Stimulated activated CD8-positive, alpha-beta memory T cell treated with anti-CD3 and anti-CD28 coated beads, Interleukin-2, amount 100 ng/mL, for 48 hours (primary cell): ENCODE results near the gene KRT15.

Experiments
- DNase-seq, 2 donors: peaks; one replicate each; pipeline ENCODE4 v3.0.0-alpha.2; 2020; ENCODE audit warnings: low read depth in 2 of 2

The KRT15 gene

DNA sequence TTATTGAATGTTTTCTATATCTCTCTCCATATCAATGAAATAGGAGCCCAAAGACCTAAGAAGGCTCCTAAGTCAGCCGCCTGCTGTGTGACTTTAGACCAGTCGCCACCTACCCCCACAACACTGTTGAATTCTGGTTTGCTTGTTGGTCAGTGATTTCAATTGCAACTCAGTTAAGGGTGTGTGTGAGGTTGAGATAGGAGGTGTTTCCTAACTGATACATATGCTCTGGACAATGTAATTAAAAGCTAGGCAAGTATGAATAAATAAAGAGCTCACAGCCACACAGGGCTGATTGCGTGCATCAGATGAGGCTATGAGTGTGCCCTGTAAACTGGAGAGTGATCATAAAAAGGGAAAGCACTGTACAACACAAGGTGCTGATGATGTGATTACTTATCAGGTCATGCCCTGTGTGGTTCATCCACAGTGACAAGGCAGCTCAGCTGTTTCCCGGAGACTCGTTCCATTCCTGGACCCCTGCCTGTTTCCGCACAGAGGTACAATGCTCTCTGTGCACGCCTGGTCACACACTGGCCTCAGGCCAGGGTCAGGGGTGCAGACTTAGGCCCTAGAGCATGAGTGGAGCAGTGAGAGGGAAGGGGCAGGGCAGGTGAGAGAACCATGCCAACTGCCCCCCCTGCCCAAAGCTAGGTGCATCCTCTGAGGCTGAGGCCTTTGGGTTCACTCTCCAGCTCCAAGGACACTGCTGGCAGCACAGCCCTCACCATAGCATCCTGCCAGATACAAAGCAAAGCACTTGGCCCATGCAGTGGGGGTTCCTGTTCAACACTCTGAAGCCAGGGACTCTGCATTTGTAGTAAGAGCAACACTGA lies 34.5 kb downstream of the KRT15 start:
- DNase-seq = no peak

DNA sequence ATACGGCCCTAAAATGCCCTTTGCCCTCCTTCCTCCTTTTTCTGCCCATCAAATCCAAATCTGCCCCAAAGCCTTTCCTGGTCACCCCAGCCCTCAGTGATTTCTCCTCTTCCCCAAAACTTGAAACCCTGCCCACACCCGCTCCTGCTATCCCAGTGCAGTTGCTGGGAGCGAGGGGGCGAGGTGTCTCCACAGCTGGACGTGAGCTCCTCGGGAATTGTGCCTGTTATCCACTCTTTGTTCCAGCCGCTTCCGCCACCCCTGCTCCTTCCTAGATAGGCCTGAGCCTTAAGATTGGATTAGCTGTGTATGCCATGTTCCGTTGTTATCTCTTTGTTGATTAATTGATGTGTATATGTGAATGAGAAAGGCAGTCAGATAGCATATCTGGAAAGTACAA lies 35.2 kb downstream of the KRT15 start:
- no peak for DNase-seq

DNA sequence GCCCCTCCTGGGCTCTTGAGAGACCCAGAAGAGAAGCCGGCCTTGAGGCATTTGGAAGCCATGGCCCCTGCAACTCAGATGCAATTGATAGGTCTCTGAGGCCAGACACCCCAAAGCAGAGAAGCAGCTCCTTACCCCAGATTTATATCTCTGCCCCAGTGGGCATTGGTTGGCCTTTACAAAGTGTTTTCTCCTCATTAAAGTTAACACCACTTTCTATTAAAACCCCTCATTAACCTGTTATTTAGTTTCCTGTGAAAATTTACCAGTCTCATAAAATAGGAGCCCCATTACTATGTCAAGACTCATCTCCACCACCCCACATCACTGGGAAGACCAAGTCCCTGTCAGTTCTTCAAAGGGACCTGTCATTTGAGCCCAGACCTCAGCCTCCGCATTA lies 37.7 kb downstream of the KRT15 start, which contains the start of gene KRT35:
KRT35 (minus strand) TSS at position 116 of the 400 bp plus-strand sequence; CDS start at position 62, 54 bp downstream.
- DNase-seq = no peak

DNA sequence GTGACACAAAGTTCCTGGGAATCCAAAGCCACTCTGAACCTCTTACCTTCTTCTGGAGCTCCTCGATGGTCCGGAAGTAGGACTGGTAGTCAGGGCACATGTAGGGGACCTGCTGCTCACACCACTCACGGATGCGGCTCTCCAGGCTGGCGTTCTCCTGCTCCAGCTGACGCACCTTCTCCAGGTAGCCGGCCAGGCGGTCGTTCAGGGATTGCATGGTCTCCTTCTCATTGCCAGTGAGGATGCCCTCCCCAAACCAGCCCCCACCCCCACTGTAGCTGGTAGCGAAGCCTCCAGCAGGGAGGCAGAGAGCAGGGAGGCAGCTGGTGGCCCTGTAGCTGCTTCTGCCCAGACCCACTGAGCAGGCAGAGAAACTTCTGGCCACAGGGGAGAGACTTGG lies 38.1 kb downstream of the KRT15 start:
- DNase-seq = no peak

DNA sequence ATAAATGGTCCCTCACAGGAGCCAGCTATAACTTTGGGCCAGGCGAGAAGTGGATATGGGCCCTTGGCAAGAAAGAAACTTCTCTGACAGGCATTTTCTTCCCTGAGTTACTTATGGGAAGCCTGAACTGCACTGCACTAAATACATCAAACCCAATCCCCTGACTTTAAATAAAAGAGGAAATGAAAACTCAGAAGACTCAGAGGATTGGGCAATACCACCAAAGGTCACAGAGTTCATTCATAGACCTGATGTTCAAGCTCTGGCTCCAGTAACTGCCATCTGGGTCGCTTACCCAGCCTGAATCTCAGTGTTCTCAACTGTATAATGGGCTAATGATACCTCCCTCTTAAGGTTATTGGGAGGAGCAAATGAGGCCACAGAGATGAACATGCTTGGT lies 38.6 kb downstream of the KRT15 start:
- DNase-seq = no peak

DNA sequence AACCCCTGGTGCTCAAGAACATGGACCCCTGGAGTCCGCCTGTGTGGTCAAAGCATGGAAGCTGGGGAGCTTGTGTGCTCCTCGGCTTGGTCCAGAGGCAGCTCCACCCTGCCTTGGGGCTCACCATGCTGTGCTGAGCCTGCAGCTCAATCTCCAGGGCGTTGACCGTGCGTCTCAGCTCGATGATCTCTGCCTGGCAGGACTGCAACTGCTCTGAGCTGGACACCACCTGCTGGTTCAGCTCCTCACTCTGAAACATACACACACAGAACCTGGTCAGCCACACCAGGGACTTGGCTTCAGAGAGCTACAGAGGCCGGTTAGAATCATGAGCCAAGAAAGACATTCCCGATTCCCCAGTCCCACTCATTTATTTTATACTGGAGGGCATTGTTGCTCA lies 40.5 kb downstream of the KRT15 start:
- no peak for DNase-seq

DNA sequence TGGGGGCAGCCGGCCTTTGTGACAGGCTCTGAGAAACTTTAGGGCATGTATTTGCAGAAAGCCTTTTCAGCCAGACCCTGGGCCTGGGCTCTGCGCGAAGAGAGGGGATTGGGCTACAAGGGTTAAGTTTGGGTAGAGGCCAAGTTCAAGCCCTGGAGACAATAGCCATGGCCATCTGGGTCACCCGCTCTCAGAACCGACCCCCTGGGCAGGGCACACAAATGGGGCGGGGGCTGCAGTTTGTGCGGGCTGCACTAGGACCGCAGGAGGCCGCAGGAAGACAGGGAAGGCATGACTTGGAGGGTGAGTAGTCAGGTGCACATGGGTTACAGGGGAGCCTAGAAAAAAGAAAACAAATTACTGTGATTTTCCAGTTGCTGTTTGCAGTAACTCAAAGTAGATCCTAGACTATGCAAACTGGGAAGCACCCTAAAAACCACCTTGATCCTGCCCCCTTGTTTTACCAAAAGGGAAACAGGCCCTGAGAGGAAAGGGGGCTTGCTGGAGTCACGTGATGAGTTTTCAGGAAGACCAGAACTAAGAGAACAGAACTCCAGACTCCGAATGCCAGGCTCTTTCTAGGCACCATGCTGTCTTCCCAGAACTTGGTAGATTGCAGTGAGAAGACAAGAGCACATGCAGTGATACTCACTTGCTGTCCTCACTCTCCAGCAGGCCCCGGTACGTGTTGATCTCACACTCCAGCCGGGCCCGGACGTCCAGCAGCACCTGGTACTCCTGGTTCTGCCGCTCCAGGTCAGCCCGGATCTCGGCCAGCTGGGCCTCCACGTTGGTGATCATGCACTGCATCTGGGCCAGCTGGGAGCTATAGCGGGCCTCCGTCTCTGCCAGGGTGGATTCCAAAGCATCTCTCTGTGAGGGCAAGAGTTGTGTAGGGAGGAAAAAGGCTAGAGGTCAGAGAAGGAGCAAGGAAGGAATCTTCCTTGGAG lies 41.5 kb downstream of the KRT15 start:
- no peak for DNase-seq

DNA sequence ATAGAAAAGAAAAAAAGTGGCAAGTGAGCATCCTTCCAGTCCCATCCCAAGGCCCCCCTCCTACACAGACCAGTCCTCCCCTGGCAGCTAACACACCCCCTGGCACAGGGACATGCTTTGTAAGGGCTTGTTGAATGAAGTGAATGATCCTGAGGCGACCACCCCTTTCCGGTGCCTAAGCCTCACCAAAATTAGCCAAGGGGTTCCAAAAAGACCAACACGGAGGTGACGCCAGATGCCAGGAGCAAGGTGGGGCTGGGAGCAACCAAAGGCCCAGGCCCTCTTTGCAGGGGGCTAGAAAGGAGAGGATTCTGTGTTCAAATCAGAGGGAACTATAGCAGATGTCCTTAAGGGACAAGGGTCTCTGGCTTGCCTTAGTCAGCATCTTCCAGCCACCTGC lies 43.3 kb downstream of the KRT15 start:
- no peak for DNase-seq

DNA sequence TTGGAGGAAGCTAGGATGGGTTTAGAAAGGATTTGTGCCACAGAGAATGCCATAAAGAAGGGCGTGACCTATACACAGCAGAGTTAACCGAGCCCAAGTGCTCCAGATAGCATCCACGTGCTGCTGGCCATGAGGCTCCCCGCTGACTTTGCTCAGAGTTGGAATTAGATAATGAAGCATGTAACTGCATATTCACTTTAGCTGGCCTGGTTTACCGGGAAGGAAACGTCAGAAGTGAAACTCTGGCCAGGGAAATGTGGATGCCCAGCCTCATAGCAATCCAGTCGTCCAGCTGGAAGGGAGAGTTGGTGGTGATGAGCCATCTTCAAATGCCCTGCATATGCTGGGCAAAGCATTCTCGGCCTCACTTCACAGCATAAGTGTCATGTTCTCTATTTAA lies 43.8 kb downstream of the KRT15 start:
- no peak for DNase-seq

DNA sequence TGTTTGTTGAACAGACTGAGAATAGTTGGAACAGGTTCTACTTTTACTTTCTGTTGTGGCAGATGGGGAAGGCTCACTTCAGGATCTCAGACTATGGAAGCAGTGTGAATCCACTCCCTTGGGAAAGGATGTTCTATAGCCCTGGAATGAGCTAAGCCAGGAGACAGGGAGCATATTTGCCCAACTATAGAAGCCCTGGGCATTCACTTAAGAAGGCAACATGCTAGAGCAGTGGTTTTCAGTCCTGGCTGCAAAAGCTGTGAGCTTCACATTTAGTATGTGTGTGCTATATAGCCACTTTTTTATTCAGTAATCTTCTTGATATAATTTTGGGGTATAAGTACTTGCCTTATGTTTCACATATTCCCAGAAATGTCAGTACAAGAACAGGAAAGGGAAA lies 50.3 kb downstream of the KRT15 start:
- no peak for DNase-seq

DNA sequence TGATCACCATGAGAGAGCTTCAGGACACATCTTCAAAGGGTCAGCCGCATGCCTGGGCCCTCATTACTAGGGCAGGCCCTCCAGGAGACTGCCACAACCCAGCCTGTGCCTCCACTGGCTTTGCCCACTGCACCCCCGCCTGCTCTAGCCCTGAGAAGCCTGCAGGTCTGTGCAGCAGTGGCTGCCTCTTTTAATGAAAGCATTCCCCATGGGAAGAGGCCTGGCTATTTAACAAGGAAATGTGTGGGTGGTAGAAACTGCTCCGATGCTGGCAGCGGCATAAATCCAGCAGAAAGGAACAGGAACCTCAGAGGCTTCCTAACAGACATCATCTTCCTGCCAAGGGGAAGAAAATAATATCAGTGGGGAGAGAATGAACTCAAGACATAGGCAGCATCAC lies 51.1 kb downstream of the KRT15 start:
- DNase-seq = no peak

DNA sequence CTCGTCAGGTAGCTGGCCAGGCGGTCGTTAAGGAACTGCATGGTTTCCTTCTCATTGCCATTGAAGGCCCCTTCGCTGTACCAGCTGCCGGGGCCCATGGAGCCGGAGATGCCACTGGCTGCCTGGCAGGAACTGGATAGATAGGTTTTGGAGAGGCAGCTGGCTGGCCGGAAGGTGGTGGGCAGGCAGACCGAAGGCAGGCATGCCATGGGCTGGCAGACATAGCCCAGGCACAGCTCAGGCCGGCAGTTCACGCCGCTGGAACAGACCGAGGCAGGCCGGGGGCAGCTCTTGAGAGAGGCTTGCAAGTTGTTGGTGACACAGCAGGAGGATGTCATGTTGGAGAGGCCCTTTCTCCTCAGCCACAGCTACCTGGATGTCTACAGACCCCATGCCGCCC lies 51.7 kb downstream of the KRT15 start, which contains the start of gene KRT32:
KRT32 (minus strand) TSS at position 399 of the 400 bp plus-strand sequence; CDS start at position 338, 61 bp downstream.
- DNase-seq = no peak

DNA sequence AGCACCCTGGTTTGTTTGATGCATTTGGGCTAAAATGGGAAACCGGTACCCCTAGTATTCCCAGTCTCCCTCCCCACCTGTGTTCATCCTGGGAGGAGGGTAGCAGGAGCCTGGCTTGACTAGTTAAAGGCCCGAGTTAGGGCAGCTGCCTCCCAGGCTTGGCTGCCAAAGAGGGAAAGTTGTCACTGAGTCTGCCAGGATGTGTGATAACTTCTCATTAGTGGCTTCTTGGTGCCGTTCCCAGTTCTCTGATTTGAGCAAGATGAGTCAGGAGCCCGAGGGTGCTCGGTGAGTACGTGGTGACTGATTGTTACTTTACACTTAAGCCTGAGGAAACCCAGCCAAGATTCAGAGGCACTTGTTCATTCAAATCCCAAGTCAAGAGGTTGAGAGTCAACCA lies 54.0 kb downstream of the KRT15 start:
- no peak for DNase-seq

DNA sequence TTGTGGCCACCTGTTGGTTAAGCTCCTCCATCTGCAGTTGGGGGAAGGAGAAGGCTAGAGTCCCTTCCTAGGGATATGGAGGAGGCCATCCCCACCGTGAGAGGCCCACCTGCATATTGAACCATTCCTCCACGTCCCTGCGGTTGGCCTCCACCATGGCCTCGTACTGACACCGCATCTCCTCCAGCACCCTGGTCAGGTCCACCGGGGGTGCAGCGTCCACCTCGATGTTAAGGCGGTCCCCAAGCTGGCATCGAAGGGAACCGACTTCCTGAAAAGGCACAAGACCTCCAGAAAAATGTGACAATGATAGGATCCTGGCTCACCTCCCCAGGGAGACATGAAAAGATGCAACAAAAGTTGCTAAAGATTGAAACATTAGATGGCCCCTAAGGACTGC lies 54.5 kb downstream of the KRT15 start:
- DNase-seq = no peak

DNA sequence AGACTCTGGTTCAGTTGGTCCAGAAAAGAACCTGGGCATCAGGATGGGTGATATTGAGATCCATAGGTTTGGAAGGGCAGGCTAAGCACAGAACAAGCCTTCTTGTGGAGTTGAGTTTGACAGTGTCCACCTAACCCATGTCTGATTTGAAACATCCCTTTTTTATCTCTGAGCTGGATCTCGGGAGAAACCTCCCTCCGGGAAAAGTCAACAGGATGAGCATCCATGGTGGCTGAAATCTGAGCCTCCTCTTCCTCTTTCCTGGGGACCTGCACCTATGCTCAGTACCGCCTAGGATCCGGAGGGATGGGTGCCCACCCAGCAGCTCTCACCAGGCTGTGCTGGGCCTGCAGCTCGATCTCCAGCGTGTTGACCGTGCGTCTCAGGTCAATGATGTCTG lies 54.9 kb downstream of the KRT15 start:
- DNase-seq = no peak
